Measurements from ENCODE around the gene TRAK2.

The TRAK2 gene

GRCh38 chr2:201413552-201413951 is 37.7 kb downstream of the TRAK2 start:
- no peak for TF ChIP-seq CTCF (IDR thresholded peaks at IDR 0.05; ENCODE audit: low read depth, low read length)
- no peak for DNase-seq (ENCODE audit: low read depth in 2 of 2)
- no peak overlapping the region for H3K4me3 ChIP-seq (replicated peaks in 1 of 2; ENCODE audit: low read depth in 2 of 2, low read length in 2 of 2)

GRCh38 chr2:201413143-201413542 is 38.1 kb downstream of the TRAK2 start:
- no peak overlapping the region for H3K4me3 ChIP-seq (replicated peaks in 1 of 2; ENCODE audit: low read depth in 2 of 2, low read length in 2 of 2)
- no peak for DNase-seq (ENCODE audit: low read depth in 2 of 2)
- TF ChIP-seq CTCF (IDR thresholded peaks at IDR 0.05; ENCODE audit: low read depth, low read length): no peak

DNA sequence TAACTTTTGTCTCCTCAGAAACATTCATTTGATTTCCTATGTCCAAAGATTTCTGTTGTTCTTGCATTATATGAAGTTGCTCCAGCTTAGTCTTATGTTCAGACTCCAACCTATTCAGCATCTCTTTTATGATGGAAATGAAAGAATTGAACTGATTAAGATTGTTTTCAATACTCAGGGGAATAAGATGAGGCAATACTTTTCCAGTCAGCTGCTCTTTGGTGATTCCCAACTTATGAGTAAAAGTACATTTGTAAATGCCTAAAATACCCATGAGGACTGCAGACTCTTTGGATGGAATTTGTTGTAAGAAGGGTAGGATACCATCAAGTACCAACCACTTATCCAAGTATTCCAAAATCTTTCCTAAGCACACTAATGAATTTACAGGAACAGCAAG is 39.8 kb downstream of the TRAK2 start:
- DNase-seq (ENCODE audit: low read depth in 2 of 2): peak; percentile 79 to 84
- no peak overlapping the region for H3K4me3 ChIP-seq (replicated peaks in 1 of 2; ENCODE audit: low read depth in 2 of 2, low read length in 2 of 2)
- no peak for TF ChIP-seq CTCF (IDR thresholded peaks at IDR 0.05; ENCODE audit: low read depth, low read length)

DNA sequence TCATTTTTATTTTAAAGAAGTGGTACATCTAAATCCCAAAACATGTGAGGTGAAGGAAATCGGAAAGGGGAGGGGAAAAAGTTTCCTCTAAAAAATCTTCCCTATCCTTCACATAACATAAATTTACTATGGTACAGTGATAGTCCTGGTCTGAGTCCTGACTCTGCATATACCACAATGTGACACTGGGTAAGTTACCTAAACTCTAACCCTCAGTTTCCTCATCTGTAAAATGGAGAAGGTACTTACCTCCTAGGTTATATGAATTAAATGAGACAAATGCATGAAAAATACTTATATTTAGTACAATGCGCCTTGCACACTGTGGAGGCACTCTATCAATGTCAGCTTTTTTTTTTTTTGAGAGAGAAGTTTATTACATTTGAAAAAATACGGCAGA is 42.3 kb downstream of the TRAK2 start:
- no peak for DNase-seq (ENCODE audit: low read depth in 2 of 2)
- H3K4me3 ChIP-seq (replicated peaks in 1 of 2; ENCODE audit: low read depth in 2 of 2, low read length in 2 of 2): no peak overlapping the region
- no peak for TF ChIP-seq CTCF (IDR thresholded peaks at IDR 0.05; ENCODE audit: low read depth, low read length)

GRCh38 chr2:201407265-201407664 is 44.0 kb downstream of the TRAK2 start:
- TF ChIP-seq CTCF (IDR thresholded peaks at IDR 0.05; ENCODE audit: low read depth, low read length): no peak
- H3K4me3 ChIP-seq (replicated peaks in 1 of 2; ENCODE audit: low read depth in 2 of 2, low read length in 2 of 2): no peak overlapping the region
- no peak for DNase-seq (ENCODE audit: low read depth in 2 of 2)

DNA sequence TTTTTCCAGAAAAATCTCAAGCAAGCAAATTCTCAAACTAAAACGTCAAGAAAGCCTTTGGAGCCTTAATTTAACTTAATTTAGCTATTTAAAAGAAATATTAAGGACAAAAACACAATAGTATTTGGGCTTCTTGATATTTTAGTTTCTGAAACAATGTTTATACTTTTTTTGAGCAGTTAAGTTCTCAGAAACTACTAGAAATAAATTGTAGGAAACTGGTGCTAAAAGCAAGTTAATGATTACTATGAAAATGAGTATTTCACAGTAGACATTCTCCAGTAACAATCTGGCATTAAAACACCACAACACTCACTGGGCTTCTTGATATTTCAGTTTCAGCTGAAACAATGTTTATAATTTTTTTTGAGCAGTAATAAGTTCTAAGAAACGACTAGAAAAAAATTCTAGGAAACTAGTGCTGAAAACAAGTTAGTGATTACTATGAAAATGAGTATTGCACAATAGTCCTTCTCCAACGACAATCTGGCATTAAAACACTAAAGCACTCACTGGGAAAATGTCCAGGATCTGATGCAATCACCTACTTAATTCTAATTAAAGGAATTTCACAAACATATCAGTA is 45.1 kb downstream of the TRAK2 start:
- DNase-seq (ENCODE audit: low read depth in 2 of 2): peak; percentile 86 to 95
- no peak overlapping the region for H3K4me3 ChIP-seq (replicated peaks in 1 of 2; ENCODE audit: low read depth in 2 of 2, low read length in 2 of 2)
- TF ChIP-seq CTCF (IDR thresholded peaks at IDR 0.05; ENCODE audit: low read depth, low read length): no peak

DNA sequence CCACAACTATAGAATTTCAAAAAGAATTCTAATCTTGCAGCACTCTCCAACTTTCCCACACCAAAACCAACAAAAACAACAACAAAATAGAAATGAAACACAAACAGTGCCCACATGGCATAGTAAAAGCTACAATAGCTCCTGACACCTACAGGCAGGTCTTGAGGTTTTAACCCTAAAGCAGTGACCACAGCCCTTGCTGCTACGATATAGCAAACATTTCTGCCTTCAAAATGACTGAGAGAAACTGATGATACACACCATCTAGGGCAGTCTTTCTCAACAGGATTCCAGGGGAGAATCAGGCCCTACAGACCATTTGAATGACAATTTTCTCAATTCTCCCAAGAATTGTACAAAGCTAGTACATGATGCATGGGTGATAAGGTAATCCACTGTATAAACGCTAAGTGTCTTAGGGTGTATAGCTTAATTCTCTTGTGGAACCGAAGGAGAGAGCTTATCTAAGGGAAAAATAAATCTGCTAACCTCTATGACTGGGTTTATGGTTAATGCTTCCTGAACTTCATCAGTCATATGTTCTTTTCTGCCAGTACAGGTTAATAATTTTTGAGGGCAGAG is 46.5 kb downstream of the TRAK2 start:
- no peak for TF ChIP-seq CTCF (IDR thresholded peaks at IDR 0.05; ENCODE audit: low read depth, low read length)
- no peak for DNase-seq (ENCODE audit: low read depth in 2 of 2)
- H3K4me3 ChIP-seq (replicated peaks in 1 of 2; ENCODE audit: low read depth in 2 of 2, low read length in 2 of 2): no peak overlapping the region
